ENCODE data around the gene RASL10A. TPM values are rescaled to one million over a fixed set of nuclear protein-coding genes. Genes with fewer than 3 reads are reported as not detected.

RASL10A gene
- total and polyA plus RNA-seq, 2 experiments from 2014 or later, result 1.6 to 3.0 TPM

- Histone ChIP-seq H3K4me1 (ENCODE audit: insufficient read depth) (no peaks in the 10 kb centered on the region), H3K27ac (ENCODE audit: low read depth) (no peak overlapping the region), H3K9me2 (ENCODE audit: insufficient read depth) (no peaks in the 10 kb centered on the region), H4K20me1 (replicated peaks; ENCODE audit: insufficient read depth) (no peaks in the 10 kb centered on the region; the same call in 1 of the 2 replicates), H3K4me2 (no peak overlapping the region), H3K79me2 (replicated peaks; ENCODE audit: insufficient read depth) (no peaks in the 10 kb centered on the region), H2AFZ (no peak overlapping the region), H3K36me3 (ENCODE audit: insufficient read depth) (peaks cover 8% of the 10 kb centered on the region; the same call in 1 of the 2 replicates), H3K4me3 (no peak overlapping the region), H3K27me3 (ENCODE audit: insufficient read depth) (no peaks in the 10 kb centered on the region), H3F3A (replicated peaks; ENCODE audit: low read depth) (no peaks in the 10 kb centered on the region)
- Mint-ChIP-seq H3K27me3 (ENCODE audit: insufficient read depth, low read depth, poor library complexity) (peaks cover 4% of the 10 kb centered on the region), H3K4me1 (no peaks in the 10 kb centered on the region), H3K9me3 (no peaks in the 10 kb centered on the region), H3K4me3 (no peak overlapping the region), H3K27ac (no peak overlapping the region), H3K36me3 (ENCODE audit: low read depth) (peaks cover 51% of the 10 kb centered on the region)
- TF ChIP-seq, protein P1, sequence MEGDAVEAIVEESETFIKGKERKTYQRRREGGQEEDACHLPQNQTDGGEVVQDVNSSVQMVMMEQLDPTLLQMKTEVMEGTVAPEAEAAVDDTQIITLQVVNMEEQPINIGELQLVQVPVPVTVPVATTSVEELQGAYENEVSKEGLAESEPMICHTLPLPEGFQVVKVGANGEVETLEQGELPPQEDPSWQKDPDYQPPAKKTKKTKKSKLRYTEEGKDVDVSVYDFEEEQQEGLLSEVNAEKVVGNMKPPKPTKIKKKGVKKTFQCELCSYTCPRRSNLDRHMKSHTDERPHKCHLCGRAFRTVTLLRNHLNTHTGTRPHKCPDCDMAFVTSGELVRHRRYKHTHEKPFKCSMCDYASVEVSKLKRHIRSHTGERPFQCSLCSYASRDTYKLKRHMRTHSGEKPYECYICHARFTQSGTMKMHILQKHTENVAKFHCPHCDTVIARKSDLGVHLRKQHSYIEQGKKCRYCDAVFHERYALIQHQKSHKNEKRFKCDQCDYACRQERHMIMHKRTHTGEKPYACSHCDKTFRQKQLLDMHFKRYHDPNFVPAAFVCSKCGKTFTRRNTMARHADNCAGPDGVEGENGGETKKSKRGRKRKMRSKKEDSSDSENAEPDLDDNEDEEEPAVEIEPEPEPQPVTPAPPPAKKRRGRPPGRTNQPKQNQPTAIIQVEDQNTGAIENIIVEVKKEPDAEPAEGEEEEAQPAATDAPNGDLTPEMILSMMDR (conservative IDR thresholded peaks at IDR 0.05; ENCODE audit: low read depth in 2 of 2), result no peak
- no peak for TF ChIP-seq JUNB (IDR thresholded peaks at IDR 0.05; ENCODE audit: unreplicated experiment)
- no peak for TF ChIP-seq EZH2phosphoT487 (IDR thresholded peaks at IDR 0.05; ENCODE audit: unreplicated experiment)
- TF ChIP-seq, protein P2, sequence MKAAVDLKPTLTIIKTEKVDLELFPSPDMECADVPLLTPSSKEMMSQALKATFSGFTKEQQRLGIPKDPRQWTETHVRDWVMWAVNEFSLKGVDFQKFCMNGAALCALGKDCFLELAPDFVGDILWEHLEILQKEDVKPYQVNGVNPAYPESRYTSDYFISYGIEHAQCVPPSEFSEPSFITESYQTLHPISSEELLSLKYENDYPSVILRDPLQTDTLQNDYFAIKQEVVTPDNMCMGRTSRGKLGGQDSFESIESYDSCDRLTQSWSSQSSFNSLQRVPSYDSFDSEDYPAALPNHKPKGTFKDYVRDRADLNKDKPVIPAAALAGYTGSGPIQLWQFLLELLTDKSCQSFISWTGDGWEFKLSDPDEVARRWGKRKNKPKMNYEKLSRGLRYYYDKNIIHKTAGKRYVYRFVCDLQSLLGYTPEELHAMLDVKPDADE (IDR thresholded peaks at IDR 0.05), result no peak
- no peak for TF ChIP-seq ZNF331 (CRISPR knock-in tag; IDR thresholded peaks at IDR 0.05; ENCODE audit: low read depth)
- TF ChIP-seq EZH2 (IDR thresholded peaks at IDR 0.05; ENCODE audit: low read depth, unreplicated experiment), result no peak
- TF ChIP-seq CREB1 (CRISPR knock-in tag; IDR thresholded peaks at IDR 0.05; ENCODE audit: low read depth), result no peak
- TF ChIP-seq ZNF114 (CRISPR knock-in tag; IDR thresholded peaks at IDR 0.05), result no peak
- TF ChIP-seq STAT1 (IDR thresholded peaks at IDR 0.05; ENCODE audit: unreplicated experiment), result no peak
- TF ChIP-seq NANOG (IDR thresholded peaks at IDR 0.05; ENCODE audit: borderline replicate concordance), result no peak
- TF ChIP-seq, protein P3, sequence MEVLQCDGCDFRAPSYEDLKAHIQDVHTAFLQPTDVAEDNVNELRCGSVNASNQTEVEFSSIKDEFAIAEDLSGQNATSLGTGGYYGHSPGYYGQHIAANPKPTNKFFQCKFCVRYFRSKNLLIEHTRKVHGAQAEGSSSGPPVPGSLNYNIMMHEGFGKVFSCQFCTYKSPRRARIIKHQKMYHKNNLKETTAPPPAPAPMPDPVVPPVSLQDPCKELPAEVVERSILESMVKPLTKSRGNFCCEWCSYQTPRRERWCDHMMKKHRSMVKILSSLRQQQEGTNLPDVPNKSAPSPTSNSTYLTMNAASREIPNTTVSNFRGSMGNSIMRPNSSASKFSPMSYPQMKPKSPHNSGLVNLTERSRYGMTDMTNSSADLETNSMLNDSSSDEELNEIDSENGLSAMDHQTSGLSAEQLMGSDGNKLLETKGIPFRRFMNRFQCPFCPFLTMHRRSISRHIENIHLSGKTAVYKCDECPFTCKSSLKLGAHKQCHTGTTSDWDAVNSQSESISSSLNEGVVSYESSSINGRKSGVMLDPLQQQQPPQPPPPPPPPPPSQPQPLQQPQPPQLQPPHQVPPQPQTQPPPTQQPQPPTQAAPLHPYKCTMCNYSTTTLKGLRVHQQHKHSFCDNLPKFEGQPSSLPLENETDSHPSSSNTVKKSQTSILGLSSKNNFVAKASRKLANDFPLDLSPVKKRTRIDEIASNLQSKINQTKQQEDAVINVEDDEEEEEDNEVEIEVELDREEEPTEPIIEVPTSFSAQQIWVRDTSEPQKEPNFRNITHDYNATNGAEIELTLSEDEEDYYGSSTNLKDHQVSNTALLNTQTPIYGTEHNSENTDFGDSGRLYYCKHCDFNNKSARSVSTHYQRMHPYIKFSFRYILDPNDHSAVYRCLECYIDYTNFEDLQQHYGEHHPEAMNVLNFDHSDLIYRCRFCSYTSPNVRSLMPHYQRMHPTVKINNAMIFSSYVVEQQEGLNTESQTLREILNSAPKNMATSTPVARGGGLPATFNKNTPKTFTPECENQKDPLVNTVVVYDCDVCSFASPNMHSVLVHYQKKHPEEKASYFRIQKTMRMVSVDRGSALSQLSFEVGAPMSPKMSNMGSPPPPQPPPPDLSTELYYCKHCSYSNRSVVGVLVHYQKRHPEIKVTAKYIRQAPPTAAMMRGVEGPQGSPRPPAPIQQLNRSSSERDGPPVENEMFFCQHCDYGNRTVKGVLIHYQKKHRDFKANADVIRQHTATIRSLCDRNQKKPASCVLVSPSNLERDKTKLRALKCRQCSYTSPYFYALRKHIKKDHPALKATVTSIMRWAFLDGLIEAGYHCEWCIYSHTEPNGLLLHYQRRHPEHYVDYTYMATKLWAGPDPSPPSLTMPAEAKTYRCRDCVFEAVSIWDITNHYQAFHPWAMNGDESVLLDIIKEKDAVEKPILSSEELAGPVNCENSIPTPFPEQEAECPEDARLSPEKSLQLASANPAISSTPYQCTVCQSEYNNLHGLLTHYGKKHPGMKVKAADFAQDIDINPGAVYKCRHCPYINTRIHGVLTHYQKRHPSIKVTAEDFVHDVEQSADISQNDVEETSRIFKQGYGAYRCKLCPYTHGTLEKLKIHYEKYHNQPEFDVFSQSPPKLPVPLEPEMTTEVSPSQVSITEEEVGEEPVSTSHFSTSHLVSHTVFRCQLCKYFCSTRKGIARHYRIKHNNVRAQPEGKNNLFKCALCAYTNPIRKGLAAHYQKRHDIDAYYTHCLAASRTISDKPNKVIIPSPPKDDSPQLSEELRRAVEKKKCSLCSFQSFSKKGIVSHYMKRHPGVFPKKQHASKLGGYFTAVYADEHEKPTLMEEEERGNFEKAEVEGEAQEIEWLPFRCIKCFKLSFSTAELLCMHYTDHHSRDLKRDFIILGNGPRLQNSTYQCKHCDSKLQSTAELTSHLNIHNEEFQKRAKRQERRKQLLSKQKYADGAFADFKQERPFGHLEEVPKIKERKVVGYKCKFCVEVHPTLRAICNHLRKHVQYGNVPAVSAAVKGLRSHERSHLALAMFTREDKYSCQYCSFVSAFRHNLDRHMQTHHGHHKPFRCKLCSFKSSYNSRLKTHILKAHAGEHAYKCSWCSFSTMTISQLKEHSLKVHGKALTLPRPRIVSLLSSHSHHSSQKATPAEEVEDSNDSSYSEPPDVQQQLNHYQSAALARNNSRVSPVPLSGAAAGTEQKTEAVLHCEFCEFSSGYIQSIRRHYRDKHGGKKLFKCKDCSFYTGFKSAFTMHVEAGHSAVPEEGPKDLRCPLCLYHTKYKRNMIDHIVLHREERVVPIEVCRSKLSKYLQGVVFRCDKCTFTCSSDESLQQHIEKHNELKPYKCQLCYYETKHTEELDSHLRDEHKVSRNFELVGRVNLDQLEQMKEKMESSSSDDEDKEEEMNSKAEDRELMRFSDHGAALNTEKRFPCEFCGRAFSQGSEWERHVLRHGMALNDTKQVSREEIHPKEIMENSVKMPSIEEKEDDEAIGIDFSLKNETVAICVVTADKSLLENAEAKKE (CRISPR knock-in tag; IDR thresholded peaks at IDR 0.05), result no peak
- TF ChIP-seq POLR2AphosphoS5 (IDR thresholded peaks at IDR 0.05; ENCODE audit: low read depth), result no peak
- TF ChIP-seq, protein P4, sequence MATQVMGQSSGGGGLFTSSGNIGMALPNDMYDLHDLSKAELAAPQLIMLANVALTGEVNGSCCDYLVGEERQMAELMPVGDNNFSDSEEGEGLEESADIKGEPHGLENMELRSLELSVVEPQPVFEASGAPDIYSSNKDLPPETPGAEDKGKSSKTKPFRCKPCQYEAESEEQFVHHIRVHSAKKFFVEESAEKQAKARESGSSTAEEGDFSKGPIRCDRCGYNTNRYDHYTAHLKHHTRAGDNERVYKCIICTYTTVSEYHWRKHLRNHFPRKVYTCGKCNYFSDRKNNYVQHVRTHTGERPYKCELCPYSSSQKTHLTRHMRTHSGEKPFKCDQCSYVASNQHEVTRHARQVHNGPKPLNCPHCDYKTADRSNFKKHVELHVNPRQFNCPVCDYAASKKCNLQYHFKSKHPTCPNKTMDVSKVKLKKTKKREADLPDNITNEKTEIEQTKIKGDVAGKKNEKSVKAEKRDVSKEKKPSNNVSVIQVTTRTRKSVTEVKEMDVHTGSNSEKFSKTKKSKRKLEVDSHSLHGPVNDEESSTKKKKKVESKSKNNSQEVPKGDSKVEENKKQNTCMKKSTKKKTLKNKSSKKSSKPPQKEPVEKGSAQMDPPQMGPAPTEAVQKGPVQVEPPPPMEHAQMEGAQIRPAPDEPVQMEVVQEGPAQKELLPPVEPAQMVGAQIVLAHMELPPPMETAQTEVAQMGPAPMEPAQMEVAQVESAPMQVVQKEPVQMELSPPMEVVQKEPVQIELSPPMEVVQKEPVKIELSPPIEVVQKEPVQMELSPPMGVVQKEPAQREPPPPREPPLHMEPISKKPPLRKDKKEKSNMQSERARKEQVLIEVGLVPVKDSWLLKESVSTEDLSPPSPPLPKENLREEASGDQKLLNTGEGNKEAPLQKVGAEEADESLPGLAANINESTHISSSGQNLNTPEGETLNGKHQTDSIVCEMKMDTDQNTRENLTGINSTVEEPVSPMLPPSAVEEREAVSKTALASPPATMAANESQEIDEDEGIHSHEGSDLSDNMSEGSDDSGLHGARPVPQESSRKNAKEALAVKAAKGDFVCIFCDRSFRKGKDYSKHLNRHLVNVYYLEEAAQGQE (IDR thresholded peaks at IDR 0.05; ENCODE audit: unreplicated experiment), result no peak
- DNase-seq (ENCODE audit: low spot score), result no peak
- no peak for ATAC-seq
Measured at GRCh38 chr22:29341849-29342127, 26.3 kb upstream of the RASL10A start.

All from GM23338 (cell line).